ENCODE data around the gene MPZL2. TPM values are rescaled to one million over a fixed set of nuclear protein-coding genes. Genes with fewer than 3 reads are reported as not detected.

MPZL2 gene
- total and polyA plus RNA-seq, 9 of the 15 experiments (the other 6 are each of a cell fraction or from before 2014, with no cell fraction given): 0.09 to 0.28 (median 0.18) TPM; not detected in 2

- no peak for DNase-seq (ENCODE audit: extremely low read depth in 1 of 4, low spot score in 3 of 4)
- FAIRE-seq: no peak
- intact Hi-C loops (cut with micrococcal nuclease): no loop called here
- Histone ChIP-seq H3K4me3 (no peak overlapping the region), H3K27me3 (ENCODE audit: control insufficient read depth in 2 of 2, insufficient read depth in 2 of 2, low read length in 2 of 2) (peaks cover 15 to 27% of the 10 kb centered on the region in 2 experiments), H3K79me2 (ENCODE audit: control insufficient read depth, insufficient read depth, low read length) (no peaks in the 10 kb centered on the region), H3K36me3 (ENCODE audit: control insufficient read depth, insufficient read depth, low read length) (no peaks in the 10 kb centered on the region), H3K9me1 (ENCODE audit: control insufficient read depth, insufficient read depth, low read length) (no peaks in the 10 kb centered on the region), H3K9me3 (replicated peaks; ENCODE audit: control insufficient read depth, insufficient read depth, low read depth, low read length) (no peaks in the 10 kb centered on the region), H3K9ac (ENCODE audit: insufficient read depth in 1 of 2, low read depth in 2 of 2, low read length in 2 of 2) (no peak overlapping the region), H2AFZ (ENCODE audit: low read depth, low read length) (no peak overlapping the region), H3K27ac (ENCODE audit: extremely low read depth, low read depth, low read length) (no peak overlapping the region), H4K20me1 (replicated peaks; ENCODE audit: control insufficient read depth, insufficient read depth, low read length) (no peaks in the 10 kb centered on the region), H3K4me1 (replicated peaks in 1 of 2; ENCODE audit: control insufficient read depth in 2 of 2, insufficient read depth in 2 of 2, low read length in 2 of 2) (peaks cover 0 to 5% of the 10 kb centered on the region in 2 experiments; a peak in 2 of 5 replicates), H3K4me2 (ENCODE audit: insufficient read depth, low read length) (no peak overlapping the region)
- WGBS (ENCODE audit: insufficient coverage, low coverage, missing lambda C conversion rate): 9% methylated on average over 7 of the region's 7 CpGs
- no TSS peak for BruUV-seq (replicated peaks)
- in situ Hi-C loops (cut with MboI): no loop called here
- no peak for ATAC-seq
- ChIA-PET POLR2A (interaction anchor here (1.0 kb wide), 1 partner anchor 23 kb away, joined by 3 read pairs; no protein-coding TSS in a partner anchor), CTCF (ENCODE audit: low intra/inter-chr PET ratio) (no interaction called here)
- TF ChIP-seq BRF2 (IDR thresholded peaks at IDR 0.05; ENCODE audit: borderline replicate concordance, insufficient read depth, insufficient read length) (no peak), ZZZ3 (IDR thresholded peaks at IDR 0.05) (no peak), ZNF146 (CRISPR knock-in tag; IDR thresholded peaks at IDR 0.05; ENCODE audit: unreplicated experiment) (no peak), ADNP (tag; IDR thresholded peaks at IDR 0.05) (no peak), HMBOX1 (IDR thresholded peaks at IDR 0.05) (no peak), TAF15 (IDR thresholded peaks at IDR 0.05; ENCODE audit: low read depth, low read length) (no peak), TCF7 (IDR thresholded peaks at IDR 0.05; ENCODE audit: borderline replicate concordance) (no peak), CREBBP (IDR thresholded peaks at IDR 0.05; ENCODE audit: low read depth, low read length) (no peak), ZNF316 (IDR thresholded peaks at IDR 0.05) (no peak), TCF3 (CRISPR knock-in tag; IDR thresholded peaks at IDR 0.05) (no peak), CGGBP1 (CRISPR knock-in tag; IDR thresholded peaks at IDR 0.05) (no peak), KLF10 (CRISPR knock-in tag; IDR thresholded peaks at IDR 0.05) (no peak), ZNF583 (CRISPR knock-in tag; IDR thresholded peaks at IDR 0.05) (no peak), KDM1A (IDR thresholded peaks at IDR 0.05) (no peak), ZKSCAN3 (CRISPR knock-in tag; IDR thresholded peaks at IDR 0.05) (no peak), PHF21A (IDR thresholded peaks at IDR 0.05; ENCODE audit: borderline replicate concordance, low read depth) (no peak)
Observed at GRCh38 chr11:118215765-118216164, 48.3 kb downstream of the MPZL2 start.

Data from K562 (cell line).